ENCODE data around the gene GULP1.

GRCh38 chr2:188394931-188395472, 103.3 kb downstream of the GULP1 start:
- TF ChIP-seq, protein P1, sequence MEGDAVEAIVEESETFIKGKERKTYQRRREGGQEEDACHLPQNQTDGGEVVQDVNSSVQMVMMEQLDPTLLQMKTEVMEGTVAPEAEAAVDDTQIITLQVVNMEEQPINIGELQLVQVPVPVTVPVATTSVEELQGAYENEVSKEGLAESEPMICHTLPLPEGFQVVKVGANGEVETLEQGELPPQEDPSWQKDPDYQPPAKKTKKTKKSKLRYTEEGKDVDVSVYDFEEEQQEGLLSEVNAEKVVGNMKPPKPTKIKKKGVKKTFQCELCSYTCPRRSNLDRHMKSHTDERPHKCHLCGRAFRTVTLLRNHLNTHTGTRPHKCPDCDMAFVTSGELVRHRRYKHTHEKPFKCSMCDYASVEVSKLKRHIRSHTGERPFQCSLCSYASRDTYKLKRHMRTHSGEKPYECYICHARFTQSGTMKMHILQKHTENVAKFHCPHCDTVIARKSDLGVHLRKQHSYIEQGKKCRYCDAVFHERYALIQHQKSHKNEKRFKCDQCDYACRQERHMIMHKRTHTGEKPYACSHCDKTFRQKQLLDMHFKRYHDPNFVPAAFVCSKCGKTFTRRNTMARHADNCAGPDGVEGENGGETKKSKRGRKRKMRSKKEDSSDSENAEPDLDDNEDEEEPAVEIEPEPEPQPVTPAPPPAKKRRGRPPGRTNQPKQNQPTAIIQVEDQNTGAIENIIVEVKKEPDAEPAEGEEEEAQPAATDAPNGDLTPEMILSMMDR (IDR thresholded peaks at IDR 0.05): no peak
- no peak for TF ChIP-seq POLR2A (IDR thresholded peaks at IDR 0.05)

All from uterus (tissue), 2 donors.